HG03565 (cell line): ENCODE measurements around the gene ACY1.
A peak's percentile ranks its signal among the peaks of the same experiment; 100 is the strongest.
"Not testable (repeated sequence)": the region's sequence is repeated elsewhere in the genome, so short reads cannot be mapped to it uniquely, and the experiment has no call there.

Experiments used
- ATAC-seq: cut with Tn5 transposase; IDR thresholded peaks from one replicate; pipeline ENCODE4 v1.9.1; 2021; ENCODE audit warnings: mild to moderate bottlenecking, moderate library complexity; ENCODE audit not compliant: unreplicated experiment

ACY1 gene

DNA sequence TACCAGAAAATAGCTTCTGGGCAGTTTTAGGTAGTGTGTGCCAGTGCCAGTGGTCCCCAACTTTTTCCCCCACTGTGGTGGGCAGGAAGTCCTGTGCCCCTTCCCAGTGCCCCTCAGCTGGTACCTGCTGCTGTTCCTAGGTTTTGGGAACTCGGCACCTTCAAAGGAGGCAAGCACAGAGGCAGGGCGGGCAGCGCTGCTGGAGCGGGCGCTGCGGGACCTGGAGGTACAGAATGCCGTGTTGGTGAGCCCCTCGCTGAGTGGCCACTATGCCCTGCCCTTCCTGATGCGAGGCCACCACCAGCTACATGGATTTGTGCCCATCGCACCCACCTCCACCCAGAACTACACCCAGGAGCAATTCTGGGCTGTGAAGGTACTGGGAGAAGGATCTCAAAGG is 3.1 kb upstream of the ACY1 start:
- ATAC-seq: no peak

DNA sequence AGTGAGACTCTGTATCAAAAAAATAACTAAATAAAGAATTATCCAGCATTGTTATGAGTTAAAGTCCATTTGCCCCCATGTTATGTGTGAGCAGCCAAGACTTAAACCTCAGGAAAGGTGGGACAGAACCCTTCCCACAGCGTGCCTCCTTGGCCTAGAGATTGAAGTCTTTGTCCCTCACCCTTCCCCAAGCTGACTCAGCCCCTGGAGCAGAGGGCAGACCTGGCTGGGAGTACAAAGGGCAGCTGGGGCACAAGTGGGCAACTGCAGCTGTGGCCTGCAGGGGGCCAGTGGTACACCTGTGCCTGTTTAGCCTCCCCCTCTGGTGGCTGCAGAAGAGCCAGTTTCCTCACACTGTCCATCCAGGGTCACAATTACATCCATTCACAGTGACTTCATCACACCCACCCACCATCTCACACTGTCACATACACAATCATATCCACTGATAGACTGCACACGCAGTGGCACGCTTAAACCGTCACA is 940 bp upstream of the ACY1 start:
- peak; percentile 14 for ATAC-seq

DNA sequence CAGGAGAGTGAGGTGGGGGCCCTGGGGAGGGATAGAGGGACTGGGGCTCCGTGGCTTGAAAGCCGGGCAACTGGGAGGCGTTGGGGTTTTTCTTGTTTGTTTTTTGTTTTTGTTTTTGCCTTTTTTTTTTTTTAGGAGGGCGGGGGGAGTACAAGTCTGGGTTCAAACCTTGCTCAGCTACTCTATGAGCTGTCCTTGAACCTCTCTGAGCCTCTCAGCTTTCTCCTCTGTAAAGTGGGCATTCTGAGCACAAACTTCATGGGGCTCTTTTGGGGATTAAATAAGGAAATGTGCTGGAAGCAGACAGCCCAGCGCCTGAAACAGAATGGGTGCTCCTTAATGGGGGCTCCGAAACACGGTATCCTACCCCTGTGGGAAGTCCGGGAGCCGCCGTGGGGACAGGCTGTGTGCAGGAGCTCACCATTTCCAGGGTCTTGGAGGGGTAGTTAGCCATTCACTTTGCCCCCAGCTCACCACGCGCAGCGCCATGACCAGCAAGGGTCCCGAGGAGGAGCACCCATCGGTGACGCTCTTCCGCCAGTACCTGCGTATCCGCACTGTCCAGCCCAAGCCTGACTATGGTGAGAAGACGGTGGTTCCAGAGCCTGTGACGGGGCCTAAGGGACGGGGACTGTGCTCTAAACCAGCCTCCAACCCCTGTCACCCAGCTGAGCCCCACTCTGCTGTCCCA is 388 bp downstream of the ACY1 start:
- no peak for ATAC-seq

DNA sequence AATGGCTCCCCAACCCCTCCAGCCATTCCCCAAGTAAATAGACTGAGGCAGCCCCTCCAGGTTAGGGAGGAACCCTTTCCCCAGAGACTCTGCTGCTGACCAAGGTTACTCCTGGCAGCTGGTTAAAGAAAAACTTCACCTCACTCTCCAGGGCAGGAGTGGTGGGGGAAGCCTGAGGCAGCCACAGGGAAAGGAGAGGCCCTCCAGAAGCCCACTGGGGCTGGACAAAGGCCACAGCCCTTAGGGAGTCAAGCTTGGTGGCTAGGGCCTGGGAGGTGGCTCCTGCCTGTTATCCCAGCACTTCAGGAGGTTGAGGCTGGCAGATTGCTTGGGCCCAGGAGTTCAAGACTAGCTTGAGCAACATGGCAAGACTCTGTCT is 923 bp downstream of the ACY1 start:
- ATAC-seq: no peak

DNA sequence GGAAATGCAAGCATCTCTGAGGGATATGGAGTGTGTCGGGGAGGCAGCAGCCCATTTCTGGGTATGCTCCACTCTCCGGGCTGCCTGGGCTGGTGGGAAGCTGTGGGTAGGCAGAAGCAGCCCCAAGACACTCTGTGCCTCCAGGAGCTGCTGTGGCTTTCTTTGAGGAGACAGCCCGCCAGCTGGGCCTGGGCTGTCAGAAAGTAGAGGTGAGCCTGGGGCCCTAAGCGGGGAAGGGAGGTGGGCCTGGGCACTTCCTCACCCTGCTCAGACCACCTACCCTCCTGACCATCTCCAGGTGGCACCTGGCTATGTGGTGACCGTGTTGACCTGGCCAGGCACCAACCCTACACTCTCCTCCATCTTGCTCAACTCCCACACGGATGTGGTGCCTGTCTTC is 1.7 kb downstream of the ACY1 start:
- ATAC-seq: no peak

DNA sequence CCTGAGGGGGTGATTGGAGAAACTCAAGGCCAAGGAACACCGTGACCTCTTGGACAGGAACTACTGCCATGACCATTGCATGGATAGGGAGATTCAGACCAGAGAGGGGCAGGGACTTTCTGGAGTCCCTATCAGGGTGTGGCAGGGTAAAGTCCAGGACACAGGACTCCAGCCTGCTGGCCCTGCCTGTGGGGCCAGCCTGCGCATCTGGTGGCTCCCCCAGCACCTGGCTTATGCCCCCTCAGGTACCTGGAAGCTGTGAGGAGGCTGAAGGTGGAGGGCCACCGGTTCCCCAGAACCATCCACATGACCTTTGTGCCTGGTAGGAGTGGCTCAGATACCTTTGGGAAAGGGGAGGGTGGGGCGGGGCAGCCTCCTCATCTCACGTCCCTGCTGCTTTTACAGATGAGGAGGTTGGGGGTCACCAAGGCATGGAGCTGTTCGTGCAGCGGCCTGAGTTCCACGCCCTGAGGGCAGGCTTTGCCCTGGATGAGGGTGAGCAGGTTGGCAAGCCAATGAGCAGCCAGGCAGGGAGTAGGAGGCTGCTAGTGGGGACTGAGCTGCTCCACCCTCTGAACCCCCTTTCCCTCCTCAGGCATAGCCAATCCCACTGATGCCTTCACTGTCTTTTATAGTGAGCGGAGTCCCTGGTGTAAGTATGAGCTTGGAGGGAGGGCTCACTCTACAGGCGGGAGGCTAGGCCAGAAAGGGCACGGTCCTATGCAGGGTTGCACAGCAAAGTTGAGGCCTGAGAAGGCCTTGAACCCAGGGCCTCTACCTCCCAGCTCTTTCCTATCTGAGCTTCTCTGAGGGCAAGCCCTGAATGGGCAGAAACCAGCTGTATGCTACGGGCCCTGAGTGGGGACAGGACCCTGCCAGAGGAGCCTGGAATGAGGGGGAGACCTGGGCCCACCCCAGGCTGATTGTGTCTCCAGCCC is 2.9 kb downstream of the ACY1 start:
- no peak for ATAC-seq

DNA sequence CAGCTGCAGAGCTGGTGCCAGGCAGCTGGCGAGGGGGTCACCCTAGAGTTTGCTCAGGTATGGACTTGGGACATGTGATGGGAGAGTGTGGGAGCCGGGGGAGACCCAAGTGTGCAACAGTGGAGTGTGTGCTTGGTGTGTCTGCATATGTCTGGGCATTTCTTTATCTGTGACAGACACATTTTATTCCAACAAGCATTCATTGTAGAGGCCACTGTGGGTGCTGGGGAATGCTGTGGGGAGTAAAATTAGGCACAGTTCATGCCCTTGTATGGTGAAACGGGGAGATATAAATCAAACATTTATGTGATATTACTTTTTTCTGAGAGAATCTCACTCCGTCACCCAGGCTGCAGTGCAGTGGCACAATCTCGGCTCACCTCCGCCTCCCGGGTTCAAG is 4.2 kb downstream of the ACY1 start:
- no peak for ATAC-seq

DNA sequence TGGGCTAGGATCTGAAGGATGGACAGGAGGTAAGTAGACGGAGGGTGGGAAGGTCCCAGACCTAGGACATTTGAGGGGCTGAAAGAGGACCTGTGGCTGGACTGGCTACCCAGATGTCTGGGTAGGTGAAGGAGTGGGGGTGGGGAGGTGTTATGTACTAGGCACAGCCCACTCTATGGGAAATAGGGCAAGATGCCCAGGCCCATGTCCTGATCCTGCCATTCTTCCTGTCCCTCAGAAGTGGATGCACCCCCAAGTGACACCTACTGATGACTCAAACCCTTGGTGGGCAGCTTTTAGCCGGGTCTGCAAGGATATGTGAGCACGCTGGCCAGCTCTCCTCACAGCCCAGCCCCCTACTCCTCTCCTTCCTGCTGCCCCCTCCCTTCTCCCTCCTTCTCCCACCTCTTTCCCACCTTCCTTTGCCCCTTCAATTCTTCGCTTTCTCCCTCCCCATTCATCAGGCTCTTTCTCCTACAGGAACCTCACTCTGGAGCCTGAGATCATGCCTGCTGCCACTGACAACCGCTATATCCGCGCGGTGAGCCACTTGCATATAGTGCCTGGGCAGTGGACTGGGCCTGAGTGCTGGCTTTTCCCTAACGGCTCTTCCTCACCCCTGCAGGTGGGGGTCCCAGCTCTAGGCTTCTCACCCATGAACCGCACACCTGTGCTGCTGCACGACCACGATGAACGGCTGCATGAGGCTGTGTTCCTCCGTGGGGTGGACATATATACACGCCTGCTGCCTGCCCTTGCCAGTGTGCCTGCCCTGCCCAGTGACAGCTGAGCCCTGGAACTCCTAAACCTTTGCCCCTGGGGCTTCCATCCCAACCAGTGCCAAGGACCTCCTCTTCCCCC is 5.2 kb downstream of the ACY1 start:
- ATAC-seq: no peak

DNA sequence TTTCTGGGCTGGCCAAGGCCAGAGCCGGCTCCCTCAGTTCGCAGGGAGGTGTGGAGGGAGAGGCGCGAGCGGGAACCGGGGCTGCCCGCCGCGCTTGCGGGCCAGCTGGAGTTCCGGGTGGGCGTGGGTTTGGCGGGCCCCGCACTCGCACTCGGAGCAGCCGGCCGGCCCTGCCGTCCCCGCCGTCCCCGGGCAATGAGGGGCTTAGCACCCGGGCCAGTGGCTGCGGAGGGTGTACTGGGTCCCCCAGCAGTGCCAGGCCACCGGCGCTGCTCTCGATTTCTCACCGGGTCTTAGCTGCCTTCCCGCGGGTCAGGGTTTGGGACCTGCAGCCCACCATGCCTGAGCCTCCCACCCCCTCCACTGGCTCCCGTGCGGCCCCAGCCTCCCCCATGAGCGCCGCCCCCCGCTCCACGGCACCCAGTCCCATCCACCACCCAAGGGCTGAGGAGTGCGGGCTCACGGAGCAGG is 7.2 kb downstream of the ACY1 start:
- not testable (repeated sequence) for ATAC-seq

DNA sequence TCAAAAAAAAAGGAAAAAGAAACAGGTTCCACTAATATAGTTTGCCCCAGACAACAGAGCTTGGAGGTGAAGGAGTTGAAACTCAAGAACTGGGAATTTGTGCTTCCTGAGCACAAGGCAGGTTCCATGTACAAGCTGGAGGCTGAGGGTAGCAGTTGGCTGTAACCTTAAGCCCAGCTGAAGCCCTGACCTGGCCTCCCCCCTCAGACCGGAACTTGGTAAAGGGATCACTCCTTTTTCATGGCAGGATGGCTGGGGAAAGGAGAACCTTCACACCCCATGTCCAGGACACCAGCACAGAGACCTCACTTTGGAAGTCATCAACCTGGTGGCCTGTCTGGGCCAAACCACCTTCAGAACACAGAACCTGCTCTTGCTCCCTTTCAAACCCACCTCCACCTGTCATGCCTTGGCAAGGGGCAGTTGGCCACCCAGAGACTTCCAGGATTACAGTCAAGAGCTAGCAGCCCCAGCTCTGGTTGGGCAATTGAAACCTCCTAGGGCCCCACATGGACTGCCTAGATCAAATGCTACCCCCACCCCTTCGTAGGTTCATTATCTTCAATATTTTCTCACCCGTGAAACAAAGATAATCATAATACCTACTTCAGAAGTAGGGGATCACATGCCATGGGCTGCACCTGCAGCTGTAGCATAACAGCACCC is 8.8 kb downstream of the ACY1 start:
- no peak for ATAC-seq

DNA sequence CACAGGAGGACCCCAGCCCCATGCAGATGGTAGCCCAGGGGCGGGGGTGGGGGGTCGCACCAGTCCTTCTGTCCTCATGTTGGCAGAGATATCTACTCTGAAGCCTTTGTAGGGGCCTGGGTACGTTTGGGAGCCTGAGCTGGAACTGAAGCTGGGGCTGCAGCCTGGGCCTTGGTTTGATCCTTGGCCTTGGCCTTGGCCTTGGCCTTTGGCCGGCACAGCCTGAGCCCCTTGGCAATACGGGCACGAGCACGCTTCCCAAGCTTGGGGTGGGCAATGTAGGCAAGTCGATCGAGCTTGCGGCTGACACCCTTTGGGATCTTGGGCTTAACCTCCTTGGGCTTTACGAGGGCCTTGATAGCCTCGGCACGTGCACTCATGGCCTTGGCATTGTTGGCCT is 10.3 kb downstream of the ACY1 start:
- not testable (repeated sequence) for ATAC-seq

DNA sequence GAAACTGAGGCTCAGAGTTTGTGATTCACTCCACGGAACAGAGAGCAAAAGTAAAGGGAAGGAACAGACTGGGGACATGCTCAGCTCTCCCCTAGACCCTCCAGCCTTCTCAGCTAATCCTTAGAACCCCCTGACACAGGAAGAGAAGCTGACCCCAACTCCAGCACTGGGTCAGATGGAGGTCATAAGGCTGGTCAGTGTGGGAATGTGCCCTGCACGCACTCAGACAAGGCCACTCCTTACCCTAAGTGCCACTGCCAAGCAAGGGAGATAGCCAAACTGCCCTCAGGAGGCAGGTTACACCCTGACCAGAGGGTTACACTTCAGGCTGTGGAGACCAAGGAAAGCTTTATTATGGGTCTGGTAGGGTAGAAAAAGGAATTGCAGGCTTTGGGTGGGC is 11.2 kb downstream of the ACY1 start:
- no peak for ATAC-seq

DNA sequence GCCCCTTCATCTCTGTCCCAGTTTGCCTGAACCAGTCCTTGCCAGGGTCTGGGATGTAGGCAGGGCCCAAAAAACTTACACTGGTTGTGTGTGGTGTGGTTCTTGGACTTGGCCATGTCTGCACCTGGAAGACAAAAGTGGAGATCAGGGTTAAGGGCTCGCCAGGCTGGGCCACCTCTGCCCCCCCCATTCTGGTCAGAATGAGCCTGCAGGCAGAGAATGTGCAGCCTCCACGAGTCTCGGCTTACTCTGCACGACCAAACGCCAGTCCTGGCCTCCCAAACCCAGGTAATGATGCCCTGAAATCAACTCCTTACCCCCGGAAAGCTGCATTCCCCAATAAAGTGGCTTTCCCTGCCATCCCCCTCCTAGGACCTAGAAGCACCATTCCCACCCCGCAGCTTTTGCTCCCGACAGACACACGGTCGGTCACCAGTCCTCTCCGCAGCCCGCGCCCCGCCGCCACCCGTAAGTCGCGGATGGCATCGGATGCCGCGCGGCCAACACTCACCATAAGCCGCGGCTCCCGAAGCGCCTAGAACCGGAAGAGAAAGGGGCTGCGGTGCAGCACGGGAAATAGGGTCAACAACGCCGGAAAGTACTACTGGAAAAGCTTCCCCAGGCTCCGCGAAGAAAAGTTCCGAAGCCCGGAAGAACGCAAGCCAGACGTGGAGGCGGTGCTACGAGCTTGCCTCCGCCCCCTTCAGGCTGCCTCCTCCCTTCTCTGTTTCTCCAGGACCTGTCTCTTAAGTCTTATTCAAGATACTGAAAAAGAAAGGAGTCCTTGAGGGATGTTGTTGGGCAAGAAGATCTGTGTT is 12.2 kb downstream of the ACY1 start, which contains the start of gene RPL29:
Gene RPL29 (minus strand): TSS at position 550 of the 818 bp plus-strand sequence. CDS start 434 bp downstream, at position 116.
- peak; percentile 85 for ATAC-seq

DNA sequence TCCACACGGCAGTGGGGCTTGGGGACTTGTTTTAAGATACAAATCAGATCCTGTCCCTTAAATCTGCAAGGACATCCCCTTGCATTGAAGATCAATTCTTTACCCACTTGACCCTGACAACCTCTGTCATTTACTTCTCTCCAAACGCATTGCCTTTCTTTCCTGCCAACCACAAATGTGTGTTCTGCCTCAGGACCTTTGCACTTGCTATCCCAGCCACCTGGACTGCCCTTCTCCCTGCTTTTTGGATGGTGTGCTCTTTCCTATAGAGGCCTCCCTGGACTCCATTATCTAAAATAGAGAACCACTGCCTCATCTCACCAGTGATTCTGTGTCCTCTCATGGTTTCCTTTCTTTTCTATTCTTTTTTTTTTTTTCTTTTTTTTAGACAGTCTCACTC is 13.8 kb downstream of the ACY1 start:
- no peak for ATAC-seq

DNA sequence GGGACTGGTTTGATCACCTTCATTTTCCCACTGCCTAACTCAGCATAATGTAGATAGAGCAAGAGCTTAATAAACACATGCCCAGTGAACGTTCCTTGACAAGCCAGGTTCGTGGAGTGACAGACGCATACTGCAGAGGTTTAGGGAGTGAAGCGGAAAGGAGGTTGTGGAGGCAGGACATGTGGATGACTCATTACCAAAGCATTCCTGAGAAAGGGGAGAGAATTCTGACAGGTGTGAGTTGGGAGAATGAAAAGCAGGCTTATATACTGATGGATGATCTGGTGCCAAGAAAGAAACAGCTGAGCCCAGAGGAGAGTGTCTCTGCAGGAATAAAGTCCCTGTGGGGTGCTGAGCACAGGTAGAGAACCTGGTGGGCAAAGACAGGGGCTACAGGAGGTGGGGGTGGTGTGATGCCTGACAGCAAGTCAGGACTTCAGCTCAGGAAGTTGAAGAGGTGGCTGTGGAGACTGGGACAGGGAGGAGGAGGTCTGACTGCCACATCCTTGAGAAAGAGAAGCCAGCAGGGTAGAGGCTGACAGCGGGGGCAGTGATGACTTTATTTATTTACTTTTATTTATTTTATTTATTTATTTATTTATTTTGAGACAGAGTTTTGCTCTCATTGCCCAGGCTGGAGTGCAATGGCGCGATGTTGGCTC is 14.7 kb downstream of the ACY1 start:
- no peak for ATAC-seq

DNA sequence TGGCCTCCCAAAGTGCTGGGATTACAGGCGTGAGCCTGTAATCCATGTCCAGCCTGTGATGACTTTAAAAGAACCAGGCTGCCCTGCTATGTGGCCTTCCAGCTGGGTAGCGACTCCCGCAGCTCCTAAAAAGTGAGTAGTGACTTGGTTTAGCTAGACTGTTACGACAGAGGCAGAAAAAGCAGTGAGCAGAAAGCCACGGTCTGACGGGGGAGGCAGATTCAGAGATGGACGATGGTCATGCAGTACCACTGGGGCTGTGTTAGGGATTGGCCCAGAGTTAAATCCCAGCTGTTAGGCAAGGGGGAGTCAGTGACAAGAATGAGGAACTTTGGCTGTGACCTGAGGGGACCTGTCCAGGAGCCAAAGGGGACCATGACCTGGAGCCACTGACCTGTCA is 15.4 kb downstream of the ACY1 start:
- no peak for ATAC-seq

DNA sequence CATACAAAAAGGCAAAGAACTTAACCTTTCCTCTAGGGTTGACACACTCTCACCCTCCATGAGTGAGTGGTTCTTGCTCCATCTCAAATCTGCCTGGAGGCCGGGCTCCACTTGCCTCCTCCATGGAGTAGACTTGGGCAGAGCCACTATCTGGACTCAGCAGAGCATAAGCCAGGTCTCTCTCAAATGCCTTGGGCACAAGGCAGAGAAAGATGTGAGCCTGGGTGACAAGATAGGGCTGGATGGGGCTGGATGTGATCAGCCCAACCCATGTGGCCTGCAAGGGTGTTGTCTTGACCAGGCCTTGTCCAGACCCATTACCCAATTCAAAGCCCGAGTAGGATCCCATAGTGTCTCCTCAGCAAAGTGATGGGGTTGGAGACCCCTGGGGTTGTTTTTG is 16.5 kb downstream of the ACY1 start:
- ATAC-seq: no peak

DNA sequence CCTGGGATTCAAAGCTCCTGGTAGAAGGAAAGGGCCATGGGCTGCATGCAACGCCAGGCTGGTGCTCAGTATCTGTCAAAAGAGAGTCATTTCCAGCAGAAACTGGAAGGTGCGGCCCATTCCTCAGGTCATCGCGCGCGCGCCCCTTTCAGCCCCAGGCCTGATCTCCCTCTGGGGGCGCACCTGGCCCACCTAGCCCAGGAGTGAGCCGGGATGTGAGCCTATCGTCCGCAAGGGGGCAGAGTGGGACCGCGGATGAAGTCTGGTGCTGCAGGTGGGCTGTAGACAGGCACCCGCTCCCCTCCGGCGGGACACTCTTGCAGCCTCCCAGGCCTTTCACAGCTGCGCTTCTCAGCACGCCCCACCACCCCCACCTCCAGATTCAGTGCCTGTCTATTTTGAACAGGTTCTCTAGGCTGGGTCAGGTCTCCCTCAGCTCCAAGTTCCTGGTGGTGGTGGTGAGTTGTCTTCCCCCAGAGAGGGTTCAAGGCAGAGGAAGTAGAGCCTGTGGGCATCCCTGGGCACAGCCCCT is 18.2 kb downstream of the ACY1 start:
- peak; percentile 59 for ATAC-seq

DNA sequence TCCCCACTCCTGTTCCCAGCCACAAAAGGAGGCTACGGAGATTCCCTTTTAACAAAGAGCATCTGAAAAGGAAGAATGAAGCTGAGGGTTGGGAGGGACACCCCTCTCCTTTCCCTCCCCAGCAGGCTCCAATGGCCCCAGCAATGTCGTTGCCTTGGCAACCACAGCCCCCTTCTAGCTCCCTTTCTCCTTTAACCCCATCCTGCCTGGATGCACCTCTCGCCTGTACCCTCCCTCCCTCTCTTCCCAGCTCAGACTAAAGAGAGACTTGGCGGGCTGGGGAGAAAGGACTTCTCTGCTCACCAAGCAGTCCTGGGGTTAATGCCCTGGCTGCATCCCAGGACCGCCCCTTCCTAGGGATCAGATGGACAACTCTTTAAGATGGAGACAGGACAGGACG is 19.4 kb downstream of the ACY1 start:
- ATAC-seq: no peak
